ENCODE results near the gene KIF22.
"Not testable (repeated sequence)": the region's sequence is repeated elsewhere in the genome, so short reads cannot be mapped to it uniquely, and the experiment has no call there.

KIF22 gene

DNA sequence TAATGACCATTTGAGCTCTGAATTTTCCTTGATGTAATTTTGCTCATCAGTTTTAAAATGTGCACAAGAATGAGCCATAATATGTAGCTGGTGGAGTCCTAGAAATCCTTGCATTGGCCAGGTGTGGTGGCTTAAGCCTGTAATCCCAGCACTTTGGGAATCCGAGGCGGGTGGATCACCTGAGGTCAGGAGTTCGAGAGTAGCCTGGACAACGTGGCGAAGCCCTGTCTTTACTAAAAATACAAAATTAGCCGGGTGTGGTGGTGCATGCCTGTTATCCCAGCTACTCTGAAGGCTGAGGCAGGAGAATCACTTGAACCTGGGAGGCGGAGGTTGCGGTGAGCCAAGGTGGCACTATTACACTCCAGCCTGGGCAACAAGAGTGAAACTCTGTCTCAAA is 33.5 kb upstream of the KIF22 start:
- not testable (repeated sequence) for H2AK5ac ChIP-seq (ENCODE audit: low read length); H3K23ac ChIP-seq (ENCODE audit: low read length); H3K18ac ChIP-seq (ENCODE audit: low read length); H4K8ac ChIP-seq (ENCODE audit: low read depth, low read length); H3K9me3 ChIP-seq (ENCODE audit: insufficient read depth, low read depth, low read length); H2AFZ ChIP-seq (ENCODE audit: insufficient read depth, low read length, poor library complexity); H2BK5ac ChIP-seq (ENCODE audit: low read depth, low read length, poor library complexity); H3K4ac ChIP-seq (ENCODE audit: low read depth, low read length); DNase-seq; H3K36me3 ChIP-seq (ENCODE audit: control insufficient read depth in 1 of 2, insufficient read depth in 2 of 2, low read length in 2 of 2); H4K91ac ChIP-seq (ENCODE audit: low read depth, low read length); H3K79me1 ChIP-seq (ENCODE audit: low read length); H2BK12ac ChIP-seq (ENCODE audit: low read length); H3K9ac ChIP-seq (ENCODE audit: low read length); H3K27ac ChIP-seq (ENCODE audit: low read depth, low read length); H4K12ac ChIP-seq (ENCODE audit: low read depth, low read length); H3K4me3 ChIP-seq (ENCODE audit: low read depth, low read length); H2BK120ac ChIP-seq (ENCODE audit: insufficient read depth, low read length, poor library complexity); H3K4me2 ChIP-seq (ENCODE audit: low read length); H3K79me2 ChIP-seq (ENCODE audit: control insufficient read depth, insufficient read depth, low read length, poor library complexity); H3K4me1 ChIP-seq (ENCODE audit: control insufficient read depth in 1 of 2, insufficient read depth in 2 of 2, low read length in 2 of 2); H3K27me3 ChIP-seq (ENCODE audit: insufficient read depth, low read length); H3K14ac ChIP-seq (ENCODE audit: low read length)
- WGBS (ENCODE audit: extremely low coverage, insufficient coverage, insufficient read length), result no CpG with 5 or more reads among the region's 8 CpGs

DNA sequence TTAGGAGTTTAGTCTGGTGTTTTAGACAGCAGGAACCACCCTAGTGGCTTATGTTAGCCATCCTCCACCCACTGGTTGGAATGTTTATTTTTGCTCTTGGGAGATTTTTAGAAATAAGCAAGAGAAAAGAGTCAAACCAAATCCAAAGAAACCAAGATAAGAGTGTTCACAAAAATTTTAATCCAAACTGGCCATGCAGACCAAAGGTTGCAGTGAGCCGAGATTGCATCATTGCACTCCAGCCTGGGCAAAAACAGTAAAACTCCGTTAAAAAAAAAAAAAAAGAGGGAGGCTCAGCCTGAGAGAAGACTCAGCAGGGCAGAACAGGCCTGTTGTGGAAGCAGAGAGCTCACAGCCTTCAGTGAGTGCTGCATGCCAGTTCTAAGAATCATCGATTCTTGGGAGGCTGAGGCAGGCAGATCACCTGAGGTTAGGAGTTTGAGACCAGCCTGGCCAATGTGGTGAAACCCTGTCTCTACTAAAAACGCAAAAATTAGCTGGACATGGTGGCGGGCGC is 32.5 kb upstream of the KIF22 start:
- no peak overlapping the region for H2AK5ac ChIP-seq (ENCODE audit: low read length)
- no peak overlapping the region for H2BK5ac ChIP-seq (ENCODE audit: low read depth, low read length, poor library complexity)
- no peak overlapping the region for H3K4me2 ChIP-seq (ENCODE audit: low read length)
- no peak overlapping the region for H2BK12ac ChIP-seq (ENCODE audit: low read length)
- no peak overlapping the region for H2AFZ ChIP-seq (ENCODE audit: insufficient read depth, low read length, poor library complexity)
- H3K23ac ChIP-seq (ENCODE audit: low read length), result no peak overlapping the region
- no peak overlapping the region for H3K4ac ChIP-seq (ENCODE audit: low read depth, low read length)
- H3K36me3 ChIP-seq (ENCODE audit: control insufficient read depth in 1 of 2, insufficient read depth in 2 of 2, low read length in 2 of 2), result no peaks in the 10 kb centered on the region
- no peaks in the 10 kb centered on the region for H3K27me3 ChIP-seq (ENCODE audit: insufficient read depth, low read length)
- H3K79me2 ChIP-seq (ENCODE audit: control insufficient read depth, insufficient read depth, low read length, poor library complexity), result no peaks in the 10 kb centered on the region
- H3K9me3 ChIP-seq (ENCODE audit: insufficient read depth, low read depth, low read length), result no peaks in the 10 kb centered on the region
- no peaks in the 10 kb centered on the region for H3K79me1 ChIP-seq (ENCODE audit: low read length)
- no peak overlapping the region for H3K18ac ChIP-seq (ENCODE audit: low read length)
- H4K8ac ChIP-seq (ENCODE audit: low read depth, low read length), result no peak overlapping the region
- no peak overlapping the region for H3K4me3 ChIP-seq (ENCODE audit: low read depth, low read length)
- H3K27ac ChIP-seq (ENCODE audit: low read depth, low read length), result no peak overlapping the region
- no peak overlapping the region for H2BK120ac ChIP-seq (ENCODE audit: insufficient read depth, low read length, poor library complexity)
- WGBS (ENCODE audit: extremely low coverage, insufficient coverage, insufficient read length), result no CpG with 5 or more reads among the region's 6 CpGs
- no peak overlapping the region for H3K9ac ChIP-seq (ENCODE audit: low read length)
- peaks cover 5% of the 10 kb centered on the region in 2 experiments for H3K4me1 ChIP-seq (ENCODE audit: control insufficient read depth in 1 of 2, insufficient read depth in 2 of 2, low read length in 2 of 2)
- H4K91ac ChIP-seq (ENCODE audit: low read depth, low read length), result no peak overlapping the region
- no peak overlapping the region for H4K12ac ChIP-seq (ENCODE audit: low read depth, low read length)
- no peak for DNase-seq
- no peak overlapping the region for H3K14ac ChIP-seq (ENCODE audit: low read length)

DNA sequence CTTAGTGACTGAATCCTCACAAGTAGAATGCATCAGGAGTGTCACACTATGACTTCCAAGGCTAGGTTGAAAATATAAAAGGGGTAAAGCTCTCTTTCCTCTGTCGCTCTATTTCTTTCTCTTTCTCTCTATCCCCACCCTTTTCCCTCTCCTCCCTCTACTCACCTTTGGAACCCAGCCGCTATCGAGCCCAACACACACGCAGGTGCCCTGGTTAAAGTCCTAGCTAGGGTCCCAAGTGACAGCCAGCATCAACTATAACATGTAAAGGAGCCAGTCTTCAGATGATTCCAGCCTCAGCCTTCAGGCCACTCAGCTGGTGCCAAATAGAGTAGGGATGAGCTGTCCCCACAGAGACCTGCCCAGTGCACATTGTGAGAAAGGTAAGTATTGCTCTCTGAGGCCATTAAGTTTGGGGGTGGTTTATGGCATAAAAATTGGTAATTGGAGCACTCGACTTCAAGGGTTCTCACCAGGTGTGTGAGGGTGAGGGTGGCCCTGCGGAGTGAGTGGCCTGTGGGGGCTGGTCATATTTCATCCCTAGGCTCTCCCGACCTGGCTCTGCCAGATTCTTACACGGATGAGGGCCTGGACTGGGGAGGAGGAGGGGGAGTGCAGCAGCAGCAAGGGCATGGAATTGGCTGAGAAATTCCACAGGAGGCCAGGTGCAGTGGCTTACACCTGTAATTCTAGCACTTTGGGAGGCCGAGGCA is 29.8 kb upstream of the KIF22 start:
- Histone ChIP-seq H3K4me1 (ENCODE audit: control insufficient read depth in 1 of 2, insufficient read depth in 2 of 2, low read length in 2 of 2) (peaks cover 5 to 8% of the 10 kb centered on the region in 2 experiments), H3K27me3 (ENCODE audit: insufficient read depth, low read length) (no peaks in the 10 kb centered on the region), H4K12ac (ENCODE audit: low read depth, low read length) (no peak overlapping the region), H2AFZ (ENCODE audit: insufficient read depth, low read length, poor library complexity) (no peak overlapping the region), H3K14ac (ENCODE audit: low read length) (no peak overlapping the region), H3K4me2 (ENCODE audit: low read length) (no peak overlapping the region), H3K79me2 (ENCODE audit: control insufficient read depth, insufficient read depth, low read length, poor library complexity) (no peaks in the 10 kb centered on the region), H3K36me3 (ENCODE audit: control insufficient read depth in 1 of 2, insufficient read depth in 2 of 2, low read length in 2 of 2) (no peaks in the 10 kb centered on the region), H3K27ac (ENCODE audit: low read depth, low read length) (no peak overlapping the region), H4K8ac (ENCODE audit: low read depth, low read length) (no peak overlapping the region), H2BK120ac (ENCODE audit: insufficient read depth, low read length, poor library complexity) (no peak overlapping the region), H2BK12ac (ENCODE audit: low read length) (no peak overlapping the region), H3K23ac (ENCODE audit: low read length) (no peak overlapping the region), H3K79me1 (ENCODE audit: low read length) (peaks cover 1% of the 10 kb centered on the region), H3K9me3 (ENCODE audit: insufficient read depth, low read depth, low read length) (no peaks in the 10 kb centered on the region), H2BK5ac (ENCODE audit: low read depth, low read length, poor library complexity) (no peak overlapping the region), H3K4ac (ENCODE audit: low read depth, low read length) (no peak overlapping the region), H3K9ac (ENCODE audit: low read length) (no peak overlapping the region), H3K18ac (ENCODE audit: low read length) (no peak overlapping the region), H3K4me3 (ENCODE audit: low read depth, low read length) (no peak overlapping the region), H2AK5ac (ENCODE audit: low read length) (no peak overlapping the region), H4K91ac (ENCODE audit: low read depth, low read length) (no peak overlapping the region)
- no CpG with 5 or more reads among the region's 9 CpGs for WGBS (ENCODE audit: extremely low coverage, insufficient coverage, insufficient read length)
- DNase-seq, result peak; percentile 25 to 51

DNA sequence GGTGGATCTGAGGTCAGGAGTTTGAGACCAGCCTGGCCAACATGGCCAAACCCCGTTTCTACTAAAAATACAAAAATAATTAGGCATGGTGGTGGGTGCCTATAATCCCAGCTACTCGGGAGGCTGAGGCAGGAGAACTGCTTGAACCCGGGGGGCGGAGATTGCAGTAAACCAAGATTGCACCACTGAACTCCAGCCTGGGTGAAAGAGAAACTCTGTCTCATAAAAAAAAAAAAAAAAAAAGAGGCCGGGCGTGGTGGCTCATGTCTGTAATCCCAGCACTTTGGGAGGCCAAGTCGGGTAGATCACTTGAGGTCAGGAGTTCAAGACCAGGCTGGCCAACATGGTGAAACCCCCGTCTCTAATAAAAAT is 29.3 kb upstream of the KIF22 start:
- not testable (repeated sequence) for H3K9ac ChIP-seq (ENCODE audit: low read length); H3K27me3 ChIP-seq (ENCODE audit: insufficient read depth, low read length); H2AFZ ChIP-seq (ENCODE audit: insufficient read depth, low read length, poor library complexity); H3K4me1 ChIP-seq (ENCODE audit: control insufficient read depth in 1 of 2, insufficient read depth in 2 of 2, low read length in 2 of 2); H3K4ac ChIP-seq (ENCODE audit: low read depth, low read length); H4K12ac ChIP-seq (ENCODE audit: low read depth, low read length); DNase-seq; H4K8ac ChIP-seq (ENCODE audit: low read depth, low read length); H3K4me2 ChIP-seq (ENCODE audit: low read length); H4K91ac ChIP-seq (ENCODE audit: low read depth, low read length); H2BK120ac ChIP-seq (ENCODE audit: insufficient read depth, low read length, poor library complexity); H2BK5ac ChIP-seq (ENCODE audit: low read depth, low read length, poor library complexity); H3K9me3 ChIP-seq (ENCODE audit: insufficient read depth, low read depth, low read length); H3K79me2 ChIP-seq (ENCODE audit: control insufficient read depth, insufficient read depth, low read length, poor library complexity); H3K18ac ChIP-seq (ENCODE audit: low read length); H3K36me3 ChIP-seq (ENCODE audit: control insufficient read depth in 1 of 2, insufficient read depth in 2 of 2, low read length in 2 of 2); H2AK5ac ChIP-seq (ENCODE audit: low read length); H3K79me1 ChIP-seq (ENCODE audit: low read length); H3K27ac ChIP-seq (ENCODE audit: low read depth, low read length); H3K14ac ChIP-seq (ENCODE audit: low read length); H3K4me3 ChIP-seq (ENCODE audit: low read depth, low read length); H3K23ac ChIP-seq (ENCODE audit: low read length); H2BK12ac ChIP-seq (ENCODE audit: low read length)
- no CpG with 5 or more reads among the region's 8 CpGs for whole genome bisulfite sequencing (ENCODE audit: extremely low coverage, insufficient coverage, insufficient read length)

Measured in trophoblast cell (in vitro differentiated cells and primary cell).